CD14-positive monocyte (primary cell): Measurements from ENCODE around the gene PRMT5. TPM values are rescaled to one million over a fixed set of nuclear protein-coding genes. Genes with fewer than 3 reads are reported as not detected.
"Not testable (repeated sequence)": the region's sequence is repeated elsewhere in the genome, so short reads cannot be mapped to it uniquely, and the experiment has no call there.

Experiments
- DNase-seq, 3 donors: peaks; one replicate each; pipeline ENCODE4 v3.0.0-alpha.2; 2011 to 2022
- H2AFZ ChIP-seq: 2 replicates; pipeline ENCODE4 v1.6.0; 2012; ENCODE audit warnings: mild to moderate bottlenecking, low read depth, low read length, inconsistent platforms; ENCODE audit not compliant: insufficient read depth, poor library complexity, severe bottlenecking
- H3K27ac ChIP-seq, 2 donors: 1 replicate in 1 of 2; 2 replicates in 1 of 2; pipeline ENCODE4 v1.5.1; 2012 to 2013; ENCODE audit warnings: low read length in 2 of 2, control low read depth in 1 of 2, inconsistent platforms in 1 of 2, low read depth in 1 of 2, mild to moderate bottlenecking in 1 of 2
- H3K27me3 ChIP-seq, 2 donors: one replicate each; pipeline versions ENCODE4 v1.6.0 to v1.6.1; 2011 to 2013; ENCODE audit warnings: low read length in 2 of 2; ENCODE audit not compliant: control insufficient read depth in 2 of 2, insufficient read depth in 2 of 2
- H3K36me3 ChIP-seq, 2 donors: replicated peaks in 1 of 2; 1 replicate in 1 of 2; 2 replicates in 1 of 2; pipeline versions ENCODE4 v1.5.1 to v1.6.1; 2012 to 2013; ENCODE audit warnings: low read length in 2 of 2, control low read depth in 1 of 2, inconsistent platforms in 1 of 2, mild to moderate bottlenecking in 1 of 2; ENCODE audit not compliant: insufficient read depth in 2 of 2, control insufficient read depth in 1 of 2
- H3K4me1 ChIP-seq, 2 donors: 1 replicate in 1 of 2; 2 replicates in 1 of 2; pipeline versions ENCODE4 v1.5.1 to v1.6.1; 2012 to 2013; ENCODE audit warnings: low read length in 2 of 2, control low read depth in 1 of 2, inconsistent platforms in 1 of 2, mild to moderate bottlenecking in 1 of 2, moderate library complexity in 1 of 2; ENCODE audit not compliant: insufficient read depth in 2 of 2, control insufficient read depth in 1 of 2
- H3K4me2 ChIP-seq: replicated peaks from 2 replicates; pipeline ENCODE3; 2012; ENCODE audit warnings: low read length, moderate library complexity, mild to moderate bottlenecking; ENCODE audit not compliant: poor library complexity, severe bottlenecking; ENCODE audit errors: extremely low read depth
- H3K4me3 ChIP-seq, 3 experiments: fragments of 200-600 bp in 1 of 3; sonication (generic) in 1 of 3; replicated peaks in 1 of 3; 1 replicate in 2 of 3; 2 replicates in 1 of 3; pipeline ENCODE4 v1.5.1; 2011 to 2013; ENCODE audit warnings: low read length in 3 of 3, mild to moderate bottlenecking in 3 of 3, control low read depth in 2 of 3, low read depth in 2 of 3, inconsistent platforms in 1 of 3, moderate library complexity in 1 of 3
- H3K79me2 ChIP-seq: 2 replicates; pipeline ENCODE4 v1.6.0; 2012; ENCODE audit warnings: mild to moderate bottlenecking, control low read depth, inconsistent platforms, low read length, moderate library complexity; ENCODE audit not compliant: insufficient read depth
- H3K9ac ChIP-seq: 2 replicates; pipeline ENCODE4 v1.6.0; 2017; ENCODE audit warnings: low read length, mild to moderate bottlenecking; ENCODE audit not compliant: insufficient read depth, poor library complexity, severe bottlenecking
- H3K9me3 ChIP-seq, 2 donors: replicated peaks in 1 of 2; 1 replicate in 1 of 2; 2 replicates in 1 of 2; pipeline versions ENCODE4 v1.5.1 to v1.6.1; 2012 to 2013; ENCODE audit warnings: low read length in 2 of 2, control low read depth in 1 of 2; ENCODE audit not compliant: control insufficient read depth in 1 of 2, insufficient read depth in 1 of 2
- H4K20me1 ChIP-seq: 2 replicates; pipeline ENCODE4 v1.6.0; 2012; ENCODE audit warnings: mild to moderate bottlenecking, low read length, control low read depth, moderate library complexity; ENCODE audit not compliant: insufficient read depth
- H3K27ac Mint-ChIP-seq, 7 donors: one replicate each; pipeline ENCODE4 v1.8.0; 2020; ENCODE audit warnings: mild to moderate bottlenecking in 7 of 7, mixed read lengths in 7 of 7, moderate library complexity in 6 of 7, inconsistent platforms in 2 of 7
- H3K27me3 Mint-ChIP-seq, 3 donors: one replicate each; pipeline ENCODE4 v1.8.0; 2021 to 2022; ENCODE audit warnings: low read depth in 3 of 3, mild to moderate bottlenecking in 3 of 3, mixed read lengths in 3 of 3, moderate library complexity in 3 of 3, inconsistent platforms in 1 of 3
- H3K36me3 Mint-ChIP-seq, 2 donors: one replicate each; pipeline ENCODE4 v1.8.0; 2020; ENCODE audit warnings: mixed read lengths in 2 of 2, inconsistent platforms in 1 of 2, mild to moderate bottlenecking in 1 of 2
- H3K4me1 Mint-ChIP-seq: one replicate; pipeline ENCODE4 v1.8.0; 2020; ENCODE audit warnings: mild to moderate bottlenecking, mixed read lengths
- H3K4me3 Mint-ChIP-seq, 2 donors: one replicate each; pipeline ENCODE4 v1.8.0; 2020; ENCODE audit warnings: mild to moderate bottlenecking in 2 of 2, mixed read lengths in 2 of 2, moderate library complexity in 1 of 2
- H3K9me3 Mint-ChIP-seq, 7 donors: one replicate each; pipeline ENCODE4 v1.8.0; 2020 to 2022; ENCODE audit warnings: mixed read lengths in 7 of 7, mild to moderate bottlenecking in 6 of 7, moderate library complexity in 6 of 7, inconsistent platforms in 2 of 7
- CTCF ChIP-seq: fragments of 200-600 bp; IDR thresholded peaks from one replicate; pipeline ENCODE4 v1.8.0; 2022; ENCODE audit warnings: antibody characterized with exemption, mild to moderate bottlenecking
- WGBS: methylation state at CpG from one replicate; pipeline ENCODE4 v1.1.5; 2013; ENCODE audit warnings: missing lambda C conversion rate; ENCODE audit not compliant: insufficient coverage; 5-methylcytosine and 5-hydroxymethylcytosine counted together
- intact Hi-C, 2 donors: fragments of 100-400 bp; cut with micrococcal nuclease; formaldehyde crosslinking; loops; one replicate each; pipeline versions ENCODE4 v1.15.0 to v1.15.1; 2023
- polyA plus RNA-seq, 3 donors: library from polyadenylated mRNA; depleted of rRNA in 1 of 3; unstranded in 2 of 3; stranded (reverse) in 1 of 3; fragments of 300-500 nt in 2 of 3; fragments of >200 nt in 1 of 3; fragmentation: Illumina TruSeq in 2 of 3; gene quantifications; 1 replicate in 2 of 3; 2 replicates in 1 of 3; pipeline ENCODE4 v1.2.3, GENCODE V29; 2012 to 2021

Gene PRMT5
- polyA plus RNA-seq, 3 donors: 38.7 to 44.4 (median 44.1) TPM

- Mint-ChIP-seq H3K9me3 (peaks cover 0 to 2% (median 0%) of the 10 kb centered on the region in 7 donors), H3K36me3 (peaks cover 36 to 44% of the 10 kb centered on the region in 2 donors), H3K27me3 (peaks cover 0 to 3% (median 0%) of the 10 kb centered on the region in 3 donors), H3K4me1 (peaks cover 49% of the 10 kb centered on the region), H3K4me3 (peak within 1 kb of the TSS; percentile 87 to 95), H3K27ac (peak within 1 kb of the TSS; percentile 100)
- Histone ChIP-seq H3K4me3 (peak within 1 kb of the TSS; percentile 81 to 86 (median 85)), H3K36me3 (peaks cover 27 to 36% of the 10 kb centered on the region in 2 donors), H2AFZ (peak within 1 kb of the TSS; percentile 67), H3K9me3 (no peaks in the 10 kb centered on the region), H3K4me2 (peak within 1 kb of the TSS; percentile 82), H3K27me3 (no peaks in the 10 kb centered on the region), H3K79me2 (peaks cover 42% of the 10 kb centered on the region), H3K27ac (peak within 1 kb of the TSS; percentile 87 to 99), H3K9ac (peak within 1 kb of the TSS; percentile 96), H3K4me1 (peaks cover 50 to 51% of the 10 kb centered on the region in 2 donors), H4K20me1 (no peaks in the 10 kb centered on the region)
- no peak for TF ChIP-seq CTCF
- intact Hi-C loops: loop anchor here in 1 of 2 donors (1.0 to 5.0 kb wide), 2 partner anchors 10 to 47 kb away; partner anchors contain the start of genes LRP10 and PRMT5
- DNase-seq: peak; percentile 100
- 0% methylated on average over 27 of the region's 46 CpGs for WGBS
These were observed 10.2 kb downstream of the PRMT5 start, which contains the start of gene RBM23 for GRCh38 chr14:22918804-22919600. Gene RBM23 (minus strand): TSS chr14:22919149.

- H3K9me3 ChIP-seq: no peaks in the 10 kb centered on the region
- peak overlapping the region in 1 of 3 experiments; percentile 64 for H3K4me3 ChIP-seq
- H3K27ac ChIP-seq: peak overlapping the region; percentile 77 to 99
- H3K4me2 ChIP-seq: peak overlapping the region; percentile 74
- H3K36me3 ChIP-seq: peaks cover 15 to 24% of the 10 kb centered on the region in 2 donors
- TF ChIP-seq CTCF: no peak
- Mint-ChIP-seq H3K36me3 (peaks cover 28 to 44% of the 10 kb centered on the region in 2 donors), H3K9me3 (peaks cover 0 to 2% (median 0%) of the 10 kb centered on the region in 7 donors), H3K4me1 (peaks cover 53% of the 10 kb centered on the region), H3K4me3 (peak overlapping the region; percentile 39 to 45), H3K27me3 (peaks cover 0 to 3% (median 0%) of the 10 kb centered on the region in 3 donors), H3K27ac (peak overlapping the region; percentile 93 to 100 (median 100))
- WGBS: 16% methylated on average over 4 of the region's 8 CpGs
- intact Hi-C loops: loop anchor here in 1 of 2 donors (5.0 kb wide), 1 partner anchor 44 kb away; the partner anchor contains the start of gene LRP10
- H3K4me1 ChIP-seq: peaks cover 51 to 57% of the 10 kb centered on the region in 2 donors
- no peaks in the 10 kb centered on the region for H4K20me1 ChIP-seq
- DNase-seq: peak; percentile 78 to 89 (median 84)
- H3K9ac ChIP-seq: no peak overlapping the region
- peaks cover 72% of the 10 kb centered on the region for H3K79me2 ChIP-seq
- H2AFZ ChIP-seq: no peak overlapping the region
- H3K27me3 ChIP-seq: no peaks in the 10 kb centered on the region
These were observed 13.2 kb downstream of the PRMT5 start for GRCh38 chr14:22915886-22916521.

- peak overlapping the region; percentile 77 to 99 for H3K27ac ChIP-seq
- not testable (repeated sequence) for H3K27me3 Mint-ChIP-seq, H3K9me3 ChIP-seq, H3K9me3 Mint-ChIP-seq, H3K27me3 ChIP-seq, H4K20me1 ChIP-seq, H2AFZ ChIP-seq, H3K4me3 Mint-ChIP-seq, H3K9ac ChIP-seq
- no CpG with 5 or more reads among the region's 4 CpGs for WGBS
- Mint-ChIP-seq H3K4me1 (peaks cover 48% of the 10 kb centered on the region), H3K27ac (peak overlapping the region; percentile 90 to 100 (median 100)), H3K36me3 (peaks cover 26 to 50% of the 10 kb centered on the region in 2 donors)
- DNase-seq: peak; percentile 21 to 71 (median 59)
- peaks cover 84% of the 10 kb centered on the region for H3K79me2 ChIP-seq
- peak overlapping the region in 1 of 3 experiments; percentile 36 for H3K4me3 ChIP-seq
- peaks cover 16 to 25% of the 10 kb centered on the region in 2 donors for H3K36me3 ChIP-seq
- H3K4me2 ChIP-seq: peak overlapping the region; percentile 34
- H3K4me1 ChIP-seq: peaks cover 48 to 53% of the 10 kb centered on the region in 2 donors
- intact Hi-C loops: loop anchor here in 1 of 2 donors (5.0 kb wide), 1 partner anchor 43 kb away; the partner anchor contains the start of gene LRP10
These were observed 14.3 kb downstream of the PRMT5 start for GRCh38 chr14:22914836-22915235.
